Neural cell (in vitro differentiated cells): Measurements from ENCODE around the gene GAST.

Experiments used
- CTCF ChIP-seq: fragments of 450-650 bp; IDR thresholded peaks from 2 replicates; pipeline ENCODE4 v1.5.1; 2014; ENCODE audit warnings: antibody characterized with exemption, mild to moderate bottlenecking, moderate library complexity; ENCODE audit not compliant: poor library complexity, severe bottlenecking
- EP300 ChIP-seq: fragments of 450-650 bp; conservative IDR thresholded peaks from 2 replicates; pipeline ENCODE4 v1.6.1; 2014; ENCODE audit warnings: antibody characterized with exemption, mild to moderate bottlenecking, moderate library complexity; ENCODE audit not compliant: poor library complexity, severe bottlenecking
- EZH2 ChIP-seq: fragments of 200-600, 300-800 bp; shearing (Covaris generic), sonication (generic); IDR thresholded peaks from 2 replicates; pipeline ENCODE4 v1.6.1; 2014; ENCODE audit warnings: antibody characterized with exemption, low read length, borderline replicate concordance, mild to moderate bottlenecking; ENCODE audit not compliant: insufficient read depth, poor library complexity, severe bottlenecking
- MXI1 ChIP-seq: fragments of 450-650 bp; conservative IDR thresholded peaks from 2 replicates; pipeline ENCODE4 v1.6.1; 2014; ENCODE audit warnings: antibody characterized with exemption, mild to moderate bottlenecking; ENCODE audit not compliant: poor library complexity, severe bottlenecking

GRCh38 chr17:41664172-41664457, 48.0 kb upstream of the GAST start:
- TF ChIP-seq CTCF, result no peak
- no peak for TF ChIP-seq MXI1
- no peak for TF ChIP-seq EP300
- no peak for TF ChIP-seq EZH2
